SK-N-SH (cell line): ENCODE data around the gene CD2AP. TPM values are rescaled to one million over a fixed set of nuclear protein-coding genes. Genes with fewer than 3 reads are reported as not detected.

Experiments
- CTCF ChIA-PET: fragments of 300-600, 350-600 bp; formaldehyde crosslinking; extraction: SDS; loops from one replicate; lab custom pipeline; 2021; lab: Yijun Ruan, JAX
- POLR2A ChIA-PET: fragments of 350-600 bp; sonication (Branson Sonifier 250); formaldehyde crosslinking; extraction: SDS; loops from one replicate; lab custom pipeline; 2020; ENCODE audit warnings: antibody characterized with exemption, inconsistent platforms; lab: Yijun Ruan, JAX
- DNase-seq: peaks from one replicate; pipeline ENCODE4 v3.0.0; 2012
- H2AFZ ChIP-seq: fragments of 200-600 bp; sonication (generic); 2 replicates; pipeline ENCODE4 v1.8.1; 2016; ENCODE audit warnings: antibody characterized with exemption, mild to moderate bottlenecking, low read depth
- H3F3A ChIP-seq: fragments of 200-600 bp; sonication (generic); replicated peaks from 2 replicates; pipeline ENCODE3; 2016; ENCODE audit warnings: antibody characterized with exemption, mild to moderate bottlenecking; ENCODE audit not compliant: insufficient read depth
- H3K27ac ChIP-seq, 2 experiments: fragments of 200-500 bp in 1 of 2; fragments of 200-600 bp in 1 of 2; sonication (Bioruptor generic) in 1 of 2; sonication (generic), shearing (Covaris generic) in 1 of 2; 2 replicates each; pipeline versions ENCODE4 v1.5.1 to v1.6.1; 2014 to 2016; ENCODE audit warnings: low read depth in 2 of 2, inconsistent platforms in 1 of 2, low read length in 1 of 2, mild to moderate bottlenecking in 1 of 2, mixed read lengths in 1 of 2
- H3K27me3 ChIP-seq: fragments of 200-600 bp; sonication (generic), shearing (Covaris generic); 2 replicates; pipeline ENCODE4 v1.6.1; 2016; ENCODE audit warnings: mixed run types; ENCODE audit not compliant: insufficient read depth
- H3K36me3 ChIP-seq, 2 experiments: fragments of 200-500 bp in 1 of 2; fragments of 200-600 bp in 1 of 2; sonication (Bioruptor generic) in 1 of 2; sonication (generic) in 1 of 2; replicated peaks in 1 of 2; 2 replicates each; pipeline versions ENCODE3 to v1.5.1; 2014 to 2016; ENCODE audit warnings: low read length in 1 of 2, mild to moderate bottlenecking in 1 of 2; ENCODE audit not compliant: insufficient read depth in 2 of 2, control insufficient read depth in 1 of 2
- H3K4me1 ChIP-seq, 2 experiments: fragments of 200-500 bp in 1 of 2; fragments of 200-600 bp in 1 of 2; sonication (Bioruptor generic) in 1 of 2; sonication (generic), shearing (Covaris generic) in 1 of 2; 2 replicates each; pipeline versions ENCODE4 v1.5.1 to v1.6.1; 2014 to 2016; ENCODE audit warnings: low read depth in 1 of 2, low read length in 1 of 2, mixed run types in 1 of 2; ENCODE audit not compliant: insufficient read depth in 2 of 2, control insufficient read depth in 1 of 2
- H3K4me2 ChIP-seq: fragments of 200-600 bp; sonication (generic), shearing (Covaris generic); 2 replicates; pipeline ENCODE4 v1.6.1; 2017; ENCODE audit warnings: mixed run types
- H3K4me3 ChIP-seq, 2 experiments: fragments of 200-500 bp in 1 of 2; fragments of 200-600 bp in 1 of 2; sonication (Bioruptor generic) in 1 of 2; sonication (generic), shearing (Covaris generic) in 1 of 2; 2 replicates each; pipeline versions ENCODE4 v1.5.1 to v1.8.1; 2014 to 2016; ENCODE audit warnings: low read depth in 2 of 2, inconsistent platforms in 1 of 2, low read length in 1 of 2, mild to moderate bottlenecking in 1 of 2, mixed read lengths in 1 of 2, moderate library complexity in 1 of 2
- H3K79me2 ChIP-seq: fragments of 200-600 bp; sonication (generic); 2 replicates; pipeline ENCODE4 v1.8.1; 2017; ENCODE audit warnings: mild to moderate bottlenecking; ENCODE audit not compliant: insufficient read depth
- H3K9ac ChIP-seq: fragments of 200-600 bp; sonication (generic); 2 replicates; pipeline ENCODE4 v1.6.1; 2017; ENCODE audit warnings: mixed run types
- H3K9me2 ChIP-seq: fragments of 200-600 bp; sonication (generic); 2 replicates; pipeline ENCODE4 v1.6.1; 2017; ENCODE audit warnings: mixed run types
- H3K9me3 ChIP-seq: fragments of 200-600 bp; sonication (generic); 2 replicates; pipeline ENCODE4 v1.6.1; 2017; ENCODE audit warnings: mixed run types, mild to moderate bottlenecking, moderate library complexity
- H4K20me1 ChIP-seq: fragments of 200-600 bp; sonication (generic); 2 replicates; pipeline ENCODE4 v1.6.1; 2017; ENCODE audit warnings: mild to moderate bottlenecking, mixed run types; ENCODE audit not compliant: insufficient read depth
- EP300 ChIP-seq, 2 experiments: IDR thresholded peaks; 2 replicates each; pipeline versions ENCODE4 v1.4.0 to v1.6.1; 2012; ENCODE audit warnings: borderline replicate concordance in 1 of 2, low read depth in 1 of 2, low read length in 1 of 2
- EZH2phosphoT487 ChIP-seq: fragments of 200-600 bp; sonication (generic); IDR thresholded peaks from 2 replicates; pipeline ENCODE4 v1.6.1; 2017; ENCODE audit warnings: low read depth, mixed run types, mild to moderate bottlenecking, antibody characterized with exemption, moderate library complexity, borderline replicate concordance
- FOXJ3 ChIP-seq: sonication (generic); formaldehyde crosslinking; IDR thresholded peaks from 2 replicates; pipeline ENCODE4 v1.5.1; 2020; ENCODE audit warnings: mild to moderate bottlenecking, missing genetic modification reagents
- FOXM1 ChIP-seq: IDR thresholded peaks from 2 replicates; pipeline ENCODE4 v1.4.0; 2012; ENCODE audit warnings: low read depth, mild to moderate bottlenecking
- GABPA ChIP-seq: IDR thresholded peaks from 2 replicates; pipeline ENCODE4 v1.4.0; 2012; ENCODE audit warnings: low read depth, mild to moderate bottlenecking
- MEF2A ChIP-seq: IDR thresholded peaks from 2 replicates; pipeline ENCODE4 v1.4.0; 2012; ENCODE audit warnings: low read depth, borderline replicate concordance
- POLR2AphosphoS5 ChIP-seq: IDR thresholded peaks from 2 replicates; pipeline ENCODE4 v1.6.1; 2012; ENCODE audit warnings: low read depth, low read length
- RAD21 ChIP-seq: IDR thresholded peaks from 2 replicates; pipeline ENCODE4 v1.6.1; 2012; ENCODE audit warnings: mild to moderate bottlenecking, low read length
- RCOR1 ChIP-seq: fragments of 150-350 bp; IDR thresholded peaks from 2 replicates; pipeline ENCODE4 v1.6.1; 2017; ENCODE audit warnings: antibody characterized with exemption, low read length
- SMC3 ChIP-seq: IDR thresholded peaks from 2 replicates; pipeline ENCODE4 v1.6.1; 2012; ENCODE audit warnings: low read depth, low read length, improper control_type of control experiment
- TEAD4 ChIP-seq: IDR thresholded peaks from 2 replicates; pipeline ENCODE4 v1.4.0; 2012; ENCODE audit warnings: mild to moderate bottlenecking, borderline replicate concordance; ENCODE audit not compliant: insufficient read depth
- WGBS: methylation state at CpG from one replicate; pipeline ENCODE4 v1.1.6; 2017; ENCODE audit warnings: low lambda C conversion rate; 5-methylcytosine and 5-hydroxymethylcytosine counted together
- polyA plus RNA-seq, 3 experiments: library from polyadenylated mRNA; depleted of rRNA; stranded (reverse); fragments of >200 nt; gene quantifications; 2 replicates each; pipeline ENCODE4 v1.2.3, GENCODE V29; 2012
- TF ChIP-seq, protein P1 (sequence below): fragments of 150-350 bp; IDR thresholded peaks from 2 replicates; pipeline ENCODE4 v1.6.1; 2016; ENCODE audit warnings: mild to moderate bottlenecking, low read depth, low read length
- TF ChIP-seq, protein P2 (sequence below): fragments of 200-600 bp; sonication (generic); IDR thresholded peaks from 2 replicates; pipeline ENCODE4 v1.6.1; 2017; ENCODE audit warnings: antibody characterized with exemption, mild to moderate bottlenecking, moderate library complexity
- TF ChIP-seq, protein P3 (sequence below): IDR thresholded peaks from 2 replicates; pipeline ENCODE4 v1.4.0; 2012; ENCODE audit warnings: low read depth, borderline replicate concordance

The CD2AP gene
- polyA plus RNA-seq, 1 of the 3 experiments (the other 2 are of a cell fraction) = 1.6 TPM

DNA sequence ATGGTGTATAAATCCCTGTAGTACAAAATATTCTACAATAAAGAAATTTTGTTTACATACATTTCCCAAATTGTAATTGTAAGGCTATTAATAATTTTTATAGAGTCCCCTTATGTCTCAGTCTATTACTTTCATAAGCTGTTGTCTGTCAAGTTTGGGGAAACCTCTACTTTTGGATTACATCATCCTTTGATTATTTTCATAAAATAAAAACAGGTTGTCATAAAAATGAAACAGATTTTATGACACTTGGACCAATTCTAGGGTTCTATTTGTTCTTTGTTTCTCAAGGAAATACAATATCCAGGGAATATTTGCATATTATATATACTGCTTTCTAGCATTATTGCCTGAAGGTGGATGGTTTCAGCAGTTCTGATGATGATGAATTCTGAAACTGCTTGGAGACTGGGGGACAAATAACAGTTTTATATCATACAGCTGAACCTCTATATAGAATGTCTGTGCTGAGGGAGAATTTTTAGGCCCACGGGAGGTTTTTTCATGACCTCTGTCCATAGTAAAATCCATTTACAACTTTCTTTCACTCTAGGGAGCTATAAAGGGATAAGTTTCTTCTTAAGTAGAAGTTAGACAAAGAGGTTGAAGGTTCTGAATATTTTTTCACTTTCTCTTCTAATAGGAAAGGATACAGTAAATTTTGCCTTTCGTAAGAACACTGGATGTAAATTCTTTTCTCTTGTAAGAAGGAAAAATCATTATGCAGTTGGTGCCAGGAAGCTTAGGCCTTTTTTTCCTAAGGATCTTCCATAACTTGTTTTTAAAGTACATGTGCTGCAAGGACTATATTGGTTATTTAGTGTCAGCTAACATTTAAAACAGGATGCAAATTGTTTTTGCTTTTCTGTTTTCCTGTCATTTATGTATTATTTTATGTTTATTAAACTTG is 58.0 kb downstream of the CD2AP start (continued):
- TF ChIP-seq FOXJ3 (CRISPR knock-in tag) (no peak), GABPA (no peak), SMC3 (no peak), EZH2phosphoT487 (no peak)
- TF ChIP-seq, protein P1, sequence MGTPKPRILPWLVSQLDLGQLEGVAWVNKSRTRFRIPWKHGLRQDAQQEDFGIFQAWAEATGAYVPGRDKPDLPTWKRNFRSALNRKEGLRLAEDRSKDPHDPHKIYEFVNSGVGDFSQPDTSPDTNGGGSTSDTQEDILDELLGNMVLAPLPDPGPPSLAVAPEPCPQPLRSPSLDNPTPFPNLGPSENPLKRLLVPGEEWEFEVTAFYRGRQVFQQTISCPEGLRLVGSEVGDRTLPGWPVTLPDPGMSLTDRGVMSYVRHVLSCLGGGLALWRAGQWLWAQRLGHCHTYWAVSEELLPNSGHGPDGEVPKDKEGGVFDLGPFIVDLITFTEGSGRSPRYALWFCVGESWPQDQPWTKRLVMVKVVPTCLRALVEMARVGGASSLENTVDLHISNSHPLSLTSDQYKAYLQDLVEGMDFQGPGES = no peak
- TF ChIP-seq, protein P2, sequence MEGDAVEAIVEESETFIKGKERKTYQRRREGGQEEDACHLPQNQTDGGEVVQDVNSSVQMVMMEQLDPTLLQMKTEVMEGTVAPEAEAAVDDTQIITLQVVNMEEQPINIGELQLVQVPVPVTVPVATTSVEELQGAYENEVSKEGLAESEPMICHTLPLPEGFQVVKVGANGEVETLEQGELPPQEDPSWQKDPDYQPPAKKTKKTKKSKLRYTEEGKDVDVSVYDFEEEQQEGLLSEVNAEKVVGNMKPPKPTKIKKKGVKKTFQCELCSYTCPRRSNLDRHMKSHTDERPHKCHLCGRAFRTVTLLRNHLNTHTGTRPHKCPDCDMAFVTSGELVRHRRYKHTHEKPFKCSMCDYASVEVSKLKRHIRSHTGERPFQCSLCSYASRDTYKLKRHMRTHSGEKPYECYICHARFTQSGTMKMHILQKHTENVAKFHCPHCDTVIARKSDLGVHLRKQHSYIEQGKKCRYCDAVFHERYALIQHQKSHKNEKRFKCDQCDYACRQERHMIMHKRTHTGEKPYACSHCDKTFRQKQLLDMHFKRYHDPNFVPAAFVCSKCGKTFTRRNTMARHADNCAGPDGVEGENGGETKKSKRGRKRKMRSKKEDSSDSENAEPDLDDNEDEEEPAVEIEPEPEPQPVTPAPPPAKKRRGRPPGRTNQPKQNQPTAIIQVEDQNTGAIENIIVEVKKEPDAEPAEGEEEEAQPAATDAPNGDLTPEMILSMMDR = no peak

DNA sequence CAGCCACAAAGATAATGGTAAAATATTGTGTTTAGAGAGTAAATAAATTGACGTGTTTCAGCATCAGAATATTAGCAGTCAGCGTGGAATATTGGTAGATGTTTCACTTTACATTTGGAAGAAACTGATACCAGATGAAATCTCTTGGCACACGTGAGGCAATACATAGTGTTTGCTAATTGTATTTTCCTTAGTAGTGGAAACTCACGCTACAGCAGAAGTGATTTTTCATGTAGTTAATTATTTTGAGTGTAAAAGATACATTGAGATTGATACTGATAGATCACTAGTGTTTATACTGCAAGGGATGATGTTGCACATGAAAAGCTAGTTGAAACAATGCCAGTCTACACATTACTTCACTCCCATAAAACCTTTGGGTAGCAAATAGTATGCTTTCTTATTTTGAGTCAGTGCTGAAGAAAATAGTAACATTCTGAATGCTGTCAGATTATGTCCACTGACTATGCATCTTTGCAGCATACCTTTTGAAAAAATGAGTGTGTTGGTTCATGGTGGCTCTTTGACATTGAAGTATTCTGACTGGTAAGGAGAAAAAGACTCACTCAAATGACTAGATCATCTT is 59.3 kb downstream of the CD2AP start:
- no peaks in the 10 kb centered on the region for H3F3A ChIP-seq
- no peak overlapping the region for H3K9ac ChIP-seq
- WGBS = 96% methylated on average over 4 of the region's 4 CpGs
- no peak overlapping the region for H3K27ac ChIP-seq
- H4K20me1 ChIP-seq = no peaks in the 10 kb centered on the region
- POLR2A ChIA-PET = no interaction called here
- no peaks in the 10 kb centered on the region for H3K9me2 ChIP-seq
- H3K4me3 ChIP-seq = no peak overlapping the region
- no peaks in the 10 kb centered on the region; a peak in 1 of 4 replicates for H3K4me1 ChIP-seq
- TF ChIP-seq POLR2AphosphoS5 (no peak), RCOR1 (no peak), TEAD4 (no peak), MEF2A (no peak), FOXM1 (no peak), RAD21 (no peak), EP300 (IDR thresholded peaks at IDR 0.05; ENCODE audit: borderline replicate concordance in 1 of 2, low read depth in 1 of 2, low read length in 1 of 2) (no peak)
- TF ChIP-seq, protein P3, sequence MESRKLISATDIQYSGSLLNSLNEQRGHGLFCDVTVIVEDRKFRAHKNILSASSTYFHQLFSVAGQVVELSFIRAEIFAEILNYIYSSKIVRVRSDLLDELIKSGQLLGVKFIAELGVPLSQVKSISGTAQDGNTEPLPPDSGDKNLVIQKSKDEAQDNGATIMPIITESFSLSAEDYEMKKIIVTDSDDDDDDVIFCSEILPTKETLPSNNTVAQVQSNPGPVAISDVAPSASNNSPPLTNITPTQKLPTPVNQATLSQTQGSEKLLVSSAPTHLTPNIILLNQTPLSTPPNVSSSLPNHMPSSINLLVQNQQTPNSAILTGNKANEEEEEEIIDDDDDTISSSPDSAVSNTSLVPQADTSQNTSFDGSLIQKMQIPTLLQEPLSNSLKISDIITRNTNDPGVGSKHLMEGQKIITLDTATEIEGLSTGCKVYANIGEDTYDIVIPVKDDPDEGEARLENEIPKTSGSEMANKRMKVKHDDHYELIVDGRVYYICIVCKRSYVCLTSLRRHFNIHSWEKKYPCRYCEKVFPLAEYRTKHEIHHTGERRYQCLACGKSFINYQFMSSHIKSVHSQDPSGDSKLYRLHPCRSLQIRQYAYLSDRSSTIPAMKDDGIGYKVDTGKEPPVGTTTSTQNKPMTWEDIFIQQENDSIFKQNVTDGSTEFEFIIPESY = no peak
- no peak overlapping the region for H2AFZ ChIP-seq
- CTCF ChIA-PET = no interaction called here
- peaks cover 5 to 20% of the 10 kb centered on the region in 2 experiments for H3K36me3 ChIP-seq
- no peak for DNase-seq
- H3K4me2 ChIP-seq = no peak overlapping the region
- no peaks in the 10 kb centered on the region for H3K27me3 ChIP-seq
- no peaks in the 10 kb centered on the region for H3K9me3 ChIP-seq
- H3K79me2 ChIP-seq = no peaks in the 10 kb centered on the region
